Skeletal muscle cell (primary cell): Measurements from ENCODE around the gene NEAT1.

Experiments used
- DNase-seq: peaks from one replicate; pipeline ENCODE4 v3.0.0-alpha.2; 2010; ENCODE audit warnings: low read depth
- H3K4me3 ChIP-seq: 2 replicates; pipeline ENCODE4 v1.5.1; 2011; ENCODE audit warnings: low read depth, mild to moderate bottlenecking, control low read depth, low read length, moderate library complexity

Gene NEAT1

DNA sequence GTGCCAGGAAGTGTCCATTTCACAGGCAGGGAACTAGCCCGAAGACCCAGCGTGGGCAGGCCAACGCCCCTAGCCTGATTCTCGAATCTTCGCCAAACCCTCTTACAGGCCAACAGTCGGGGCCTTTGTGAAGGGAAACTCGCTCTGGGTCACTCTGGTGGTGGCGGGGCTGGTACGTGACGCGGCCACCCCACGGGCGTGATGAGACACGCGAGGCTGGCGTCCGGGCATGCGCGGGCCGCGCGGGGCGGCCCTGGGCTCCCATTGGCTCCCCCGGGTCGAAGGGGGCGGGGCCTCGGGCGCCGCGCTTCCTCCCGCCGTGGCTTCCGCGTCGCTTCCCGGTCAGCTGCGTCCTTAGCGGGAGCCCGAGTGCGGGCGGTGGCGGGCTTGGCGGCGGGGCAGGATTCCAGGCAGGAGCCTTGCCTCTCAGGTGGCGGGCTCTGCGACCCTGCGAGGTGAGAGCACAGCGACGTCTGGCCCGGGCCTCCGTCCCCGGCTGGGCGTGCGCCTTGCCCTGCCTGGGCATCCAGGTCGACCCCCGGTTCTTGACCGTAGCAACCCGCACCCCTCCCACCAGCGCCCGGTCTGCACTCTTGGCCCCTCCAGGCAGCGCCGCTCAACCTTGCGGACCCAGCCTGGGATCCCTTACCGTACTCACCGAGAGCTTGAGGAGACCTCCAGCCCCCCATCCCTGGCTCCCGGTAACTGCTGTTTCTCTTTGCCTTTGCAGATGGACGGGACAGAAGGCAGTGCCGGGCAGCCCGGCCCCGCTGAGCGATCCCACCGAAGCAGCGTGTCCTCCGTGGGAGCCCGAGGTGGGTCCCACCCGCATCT lies 36.1 kb upstream of the NEAT1 start, which contains the start of gene FRMD8:
FRMD8 (plus strand) TSS at position 331 of the 834 bp plus-strand sequence; CDS start at position 731, 400 bp downstream.
- no peak for DNase-seq
- peak within 1 kb of the TSS; percentile 75 for H3K4me3 ChIP-seq

DNA sequence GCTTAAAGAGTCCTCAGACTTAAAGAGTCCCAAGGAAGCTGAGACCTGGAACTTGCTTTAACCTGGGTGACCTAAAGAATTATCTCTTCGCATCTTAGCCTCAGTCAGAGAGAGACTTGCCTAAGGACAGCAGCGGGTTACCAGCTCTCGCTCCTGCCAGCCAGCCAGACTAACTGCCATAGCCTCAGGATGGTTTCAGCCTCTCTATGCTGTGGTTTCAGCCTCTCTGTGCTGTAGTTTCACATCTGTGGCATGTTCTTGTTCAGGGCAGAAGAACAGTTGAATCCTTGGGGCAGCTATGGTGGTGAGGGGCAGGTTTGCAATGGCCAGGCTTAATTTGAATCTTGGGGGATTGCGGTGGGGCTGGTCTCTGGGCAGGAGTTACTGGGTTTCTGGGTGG lies 33.9 kb upstream of the NEAT1 start:
- H3K4me3 ChIP-seq = no peak overlapping the region
- no peak for DNase-seq

GRCh38 chr11:65389294-65389980 lies 33.2 kb upstream of the NEAT1 start:
- H3K4me3 ChIP-seq = no peak overlapping the region
- DNase-seq = no peak

DNA sequence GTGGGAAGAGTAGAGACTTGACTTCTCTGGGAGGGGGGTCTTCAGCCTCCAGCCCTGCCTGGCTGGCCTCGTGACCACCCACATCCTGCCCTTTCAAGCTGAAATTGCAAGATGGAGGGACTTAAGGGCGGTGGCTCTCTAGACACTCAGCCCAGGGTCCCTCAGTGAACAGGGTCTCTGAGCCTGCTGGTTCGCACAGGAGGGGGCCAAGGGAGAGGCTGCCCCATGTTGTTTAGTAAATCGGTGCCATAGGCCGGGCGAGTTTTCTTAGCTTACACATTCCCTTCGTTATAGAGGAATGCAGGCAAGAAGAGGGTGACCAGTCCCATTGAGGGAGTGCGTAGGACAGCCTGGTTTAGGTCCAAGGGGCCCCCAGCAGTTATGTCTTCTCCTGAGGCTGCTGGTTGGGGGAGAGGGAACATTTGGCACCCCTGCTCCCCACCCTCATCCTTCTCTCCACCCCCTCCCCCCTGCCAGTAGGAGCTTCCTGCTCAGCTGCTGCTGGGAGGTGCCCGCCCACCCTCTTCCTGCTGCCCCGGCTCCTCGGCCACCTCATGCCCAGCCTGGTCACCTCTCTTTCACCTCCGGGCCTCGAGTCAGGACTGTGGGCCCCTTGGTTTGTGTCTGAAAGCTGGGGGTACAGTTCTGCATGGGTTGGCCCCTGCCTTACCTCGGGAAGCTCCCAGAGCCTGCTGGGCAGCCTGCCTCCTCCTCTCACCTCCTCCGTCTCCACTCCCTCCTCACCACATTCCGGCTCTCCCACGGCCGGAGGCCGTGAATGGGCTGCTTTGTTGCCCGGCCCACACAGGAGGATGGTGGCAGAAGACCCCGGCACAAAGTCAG lies 32.3 kb upstream of the NEAT1 start:
- DNase-seq = no peak
- H3K4me3 ChIP-seq = peak overlapping the region; percentile 15

DNA sequence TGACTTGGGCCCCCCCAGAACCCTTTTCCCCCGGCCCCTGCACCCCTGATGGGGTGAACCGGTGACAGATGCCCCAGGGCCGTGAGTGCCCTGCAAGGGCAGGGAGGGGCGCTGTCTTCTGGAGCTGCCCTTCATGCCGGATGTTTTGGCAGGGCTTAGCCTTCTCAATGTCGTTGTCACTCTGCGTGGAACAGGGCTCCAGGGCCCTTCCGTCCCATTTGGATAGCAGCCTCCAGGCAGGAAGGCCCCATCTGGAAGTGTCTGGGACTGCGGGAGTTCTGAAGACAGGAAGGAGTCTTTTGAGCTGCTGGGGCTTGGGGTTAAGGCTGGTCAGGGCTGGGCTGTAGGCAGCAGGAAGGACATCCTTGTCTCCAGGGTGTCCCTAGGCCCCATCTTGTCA lies 31.6 kb upstream of the NEAT1 start:
- no peak for DNase-seq
- peak overlapping the region; percentile 15 for H3K4me3 ChIP-seq

GRCh38 chr11:65392186-65392829 lies 30.3 kb upstream of the NEAT1 start:
- H3K4me3 ChIP-seq = no peak overlapping the region
- no peak for DNase-seq

GRCh38 chr11:65392899-65393298 lies 29.7 kb upstream of the NEAT1 start:
- no peak for DNase-seq
- H3K4me3 ChIP-seq = no peak overlapping the region

DNA sequence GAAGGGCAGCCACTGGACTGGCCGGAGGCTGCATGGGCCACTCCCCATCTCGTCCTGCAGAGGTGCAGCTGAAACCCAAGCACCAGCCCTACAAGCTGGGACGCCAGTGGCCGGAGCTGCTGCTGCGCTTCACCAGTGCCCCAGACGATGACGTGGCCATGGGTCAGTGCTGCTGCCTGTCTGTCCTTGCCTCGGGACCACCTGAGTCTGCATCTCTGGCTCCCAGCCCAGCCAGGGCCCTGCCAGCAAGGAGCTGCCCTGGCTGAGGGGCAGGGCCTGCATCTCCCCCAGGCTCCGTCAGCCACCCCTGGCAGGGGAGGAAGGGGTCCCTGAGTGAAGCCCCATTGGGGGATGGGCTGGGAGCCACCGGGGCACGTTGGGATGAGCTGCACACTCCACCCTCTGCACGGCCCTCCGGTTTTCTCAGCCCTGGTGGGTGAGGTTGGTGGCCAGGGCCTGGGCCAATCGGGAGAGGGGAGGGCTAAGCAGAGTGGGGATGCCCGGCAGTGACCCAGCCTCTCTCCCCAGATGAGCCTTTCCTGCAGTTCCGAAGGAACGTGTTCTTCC lies 29.0 kb upstream of the NEAT1 start:
- no peak overlapping the region for H3K4me3 ChIP-seq
- no peak for DNase-seq

GRCh38 chr11:65394125-65394536 lies 28.5 kb upstream of the NEAT1 start:
- no peak for DNase-seq
- H3K4me3 ChIP-seq = no peak overlapping the region

DNA sequence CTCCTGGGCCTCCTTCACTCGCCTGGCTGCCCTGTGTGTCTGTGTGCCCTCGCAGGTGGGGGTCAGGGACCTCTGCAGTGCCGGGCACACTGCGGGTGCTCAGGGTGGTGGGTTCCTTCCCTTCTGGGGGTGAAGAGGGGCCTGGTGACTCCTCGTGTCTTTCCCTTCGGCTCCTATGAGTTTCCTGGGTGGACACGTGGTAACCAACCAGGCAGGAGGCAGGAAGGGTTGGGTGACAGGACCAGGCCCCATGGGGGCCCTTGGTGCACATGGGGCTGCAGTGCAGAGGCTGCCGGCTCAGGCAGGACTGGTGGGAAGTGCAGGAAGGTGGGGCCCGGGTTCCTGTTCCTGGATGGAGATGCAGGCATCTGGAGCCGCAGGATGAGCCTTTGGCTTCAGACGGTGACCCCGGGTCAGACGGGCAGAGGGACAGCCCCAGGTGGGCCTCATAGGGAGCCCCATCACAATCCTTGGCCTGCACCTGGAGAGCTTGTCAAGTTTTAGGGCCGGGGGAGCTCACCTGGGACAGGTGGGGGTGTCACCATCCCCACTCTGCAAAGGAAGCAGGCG lies 26.6 kb upstream of the NEAT1 start:
- DNase-seq = no peak
- H3K4me3 ChIP-seq = no peak overlapping the region

- no peak overlapping the region for H3K4me3 ChIP-seq
- no peak for DNase-seq
Observed at GRCh38 chr11:65396769-65397745, 25.5 kb upstream of the NEAT1 start.

DNA sequence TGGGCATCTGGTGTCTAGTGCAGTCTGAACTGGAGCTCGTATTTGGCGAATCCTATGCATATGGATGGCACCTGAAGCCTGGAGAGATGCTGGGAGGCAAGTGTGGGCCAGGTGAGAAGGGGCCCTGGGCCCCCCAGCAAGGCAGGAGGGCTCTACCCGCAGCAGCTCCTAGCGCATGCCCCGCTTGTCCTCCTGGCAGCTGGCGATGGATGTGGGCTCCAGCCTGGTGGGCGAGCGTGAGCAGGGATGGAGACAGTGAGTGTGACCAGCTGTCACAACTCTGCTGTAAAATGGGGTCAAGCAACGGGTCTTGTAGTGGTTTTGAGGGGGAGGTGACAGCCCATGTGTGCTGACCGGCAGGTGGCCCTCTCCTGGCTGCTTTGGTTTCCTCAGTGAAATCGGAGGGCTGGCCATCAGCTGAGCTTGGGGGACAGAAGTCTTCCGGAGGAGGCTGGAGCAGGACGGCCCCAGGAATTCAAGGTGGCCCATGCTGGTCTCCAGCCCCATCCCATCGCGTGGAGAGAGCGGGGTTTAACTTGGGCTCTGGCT lies 24.2 kb upstream of the NEAT1 start:
- DNase-seq = no peak
- no peak overlapping the region for H3K4me3 ChIP-seq

DNA sequence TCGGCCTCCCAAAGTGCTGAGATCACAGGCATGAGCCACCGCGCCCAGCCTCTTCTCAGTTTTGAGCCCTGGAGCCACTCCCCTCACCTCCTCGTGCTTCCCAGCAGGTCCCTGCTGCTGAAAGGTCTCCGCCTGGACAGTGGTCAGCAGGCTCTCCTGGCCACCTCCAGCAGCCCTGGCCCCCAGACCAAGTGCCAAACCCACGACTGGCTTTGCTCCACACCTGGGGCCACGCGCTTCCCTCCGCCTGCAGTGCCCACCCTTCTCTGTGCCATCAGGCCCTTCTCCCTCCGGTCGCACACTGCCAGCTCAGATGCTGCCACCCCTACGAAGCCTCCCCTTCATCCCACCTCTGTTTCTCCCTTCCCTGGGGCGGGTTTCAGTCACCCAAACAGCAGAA lies 23.3 kb upstream of the NEAT1 start:
- no peak for DNase-seq
- H3K4me3 ChIP-seq = no peak overlapping the region

GRCh38 chr11:65399845-65400244 lies 22.8 kb upstream of the NEAT1 start:
- DNase-seq = no peak
- no peak overlapping the region for H3K4me3 ChIP-seq

DNA sequence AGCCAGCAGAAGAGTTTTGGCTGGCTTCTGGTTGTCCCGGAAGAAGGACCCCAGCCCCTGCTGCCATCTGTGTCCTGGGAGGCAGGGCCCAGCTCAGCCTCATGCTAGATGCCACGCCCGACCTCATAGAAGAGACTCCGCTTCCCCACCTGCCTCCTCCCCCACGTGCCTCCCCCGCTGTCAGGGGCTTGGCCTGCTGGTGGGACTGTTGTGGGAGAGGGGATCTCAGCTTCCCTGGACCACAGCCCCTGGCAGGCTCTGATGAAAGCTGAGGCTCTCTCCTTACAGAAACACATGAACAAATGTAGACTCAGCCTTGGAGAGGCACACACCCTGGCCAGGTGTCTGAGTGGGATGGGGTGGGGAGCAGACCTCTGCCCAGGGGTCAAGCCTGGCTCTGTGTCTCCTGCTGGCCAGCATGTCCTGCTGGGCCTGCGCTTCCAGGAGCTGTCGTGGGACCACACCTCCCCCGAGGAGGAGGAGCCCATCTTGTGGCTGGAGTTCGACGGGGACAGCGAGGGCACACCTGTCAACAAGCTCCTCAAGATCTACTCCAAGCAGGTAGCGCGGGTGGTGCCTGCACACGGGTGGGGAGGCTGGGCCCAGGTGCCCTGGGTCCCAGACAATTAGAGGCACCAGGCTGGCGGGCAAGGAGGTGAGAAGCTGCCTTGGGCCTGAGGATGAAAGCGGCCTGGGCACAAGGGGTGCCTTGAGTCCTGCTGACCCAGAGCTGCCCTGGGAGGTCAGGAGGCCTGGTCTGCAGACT lies 22.1 kb upstream of the NEAT1 start:
- no peak overlapping the region for H3K4me3 ChIP-seq
- DNase-seq = no peak

DNA sequence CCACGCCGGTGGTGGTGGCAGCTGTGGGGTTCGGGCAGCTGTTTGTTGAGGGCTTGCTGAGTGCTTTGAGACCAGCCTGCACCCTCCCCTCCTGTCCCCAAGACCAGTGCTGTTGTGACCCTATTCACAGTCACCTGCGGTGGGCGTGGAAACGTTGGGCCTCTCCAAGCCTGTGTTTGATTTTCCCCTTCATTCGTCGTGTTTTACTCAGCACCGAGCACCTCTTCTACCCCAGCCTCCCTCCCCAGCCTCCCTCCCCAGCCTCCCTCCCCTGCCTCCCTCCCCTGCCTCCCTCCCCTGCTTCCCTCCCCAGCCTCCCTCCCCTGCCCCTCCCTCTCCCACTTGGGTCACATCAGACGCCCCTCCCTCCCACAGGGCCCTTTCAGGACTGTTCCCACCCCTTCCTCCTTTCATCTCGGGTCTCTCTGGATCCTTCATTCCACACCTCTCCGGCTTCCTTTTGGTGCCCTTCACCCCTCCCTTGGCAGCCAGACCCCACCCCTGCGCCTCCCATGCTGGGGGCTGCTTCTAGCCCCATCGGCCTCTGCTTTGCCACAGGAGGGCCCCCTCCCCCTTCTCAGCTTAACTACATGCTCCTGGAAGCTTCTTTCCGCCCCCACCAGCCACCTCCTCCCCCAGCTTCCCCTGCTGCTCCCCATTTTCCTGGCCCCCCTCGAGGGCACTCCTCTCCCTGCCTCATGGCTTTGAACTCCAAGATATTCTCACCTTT lies 21.4 kb upstream of the NEAT1 start:
- no peak overlapping the region for H3K4me3 ChIP-seq
- no peak for DNase-seq
